ENCODE measurements around the gene NOX5. TPM values are rescaled to one million over a fixed set of nuclear protein-coding genes. Genes with fewer than 3 reads are reported as not detected.
A peak's percentile ranks its signal among the peaks of the same experiment; 100 is the strongest.

The NOX5 gene
- total and polyA plus RNA-seq, 2 donors (not counting 1 experiment from before 2014, with no cell fraction given), result 0.01 to 0.05 TPM

DNA sequence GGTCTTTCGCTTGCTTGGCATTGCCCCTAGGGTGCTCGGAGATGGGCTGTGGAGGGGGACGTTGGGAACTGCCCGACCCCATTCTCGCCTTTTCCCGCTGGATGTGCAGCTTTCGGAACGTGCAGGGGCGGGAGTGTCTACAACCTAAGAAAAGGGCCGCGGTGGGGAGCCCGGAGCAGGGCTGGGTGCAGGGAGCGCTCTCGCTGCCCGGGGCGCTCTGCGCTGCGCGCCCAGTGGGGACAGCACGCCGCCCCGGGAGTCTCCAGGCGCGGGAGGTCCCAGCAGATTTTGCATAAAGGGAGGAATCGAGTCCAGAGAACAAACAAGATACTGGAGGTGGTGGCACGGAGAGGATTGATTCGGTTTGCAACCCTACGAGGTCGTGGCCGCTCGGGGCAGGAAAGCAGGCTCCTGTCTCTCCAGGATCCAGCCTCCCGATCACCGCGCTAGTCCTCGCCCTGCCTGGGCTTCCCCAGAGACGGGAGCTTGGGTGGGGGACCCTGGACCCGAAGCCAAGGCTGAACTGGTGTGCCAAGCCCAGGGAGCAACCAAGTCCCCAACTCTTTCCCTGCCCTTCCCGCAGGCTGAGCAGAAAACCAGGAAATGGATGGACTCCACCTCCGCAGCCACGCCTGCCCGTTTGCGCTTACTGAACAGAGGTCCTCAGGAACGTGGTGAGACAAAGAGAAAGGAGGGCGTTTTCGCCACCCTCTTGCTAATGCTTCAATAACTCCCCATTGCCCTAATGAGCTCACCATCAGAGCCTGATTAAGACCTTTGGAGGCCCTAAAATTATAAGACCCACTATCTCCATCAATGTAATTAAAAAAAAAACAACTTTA is 59.7 kb downstream of the NOX5 start:
- H3K4me1 Mint-ChIP-seq, result peaks cover 4% of the 10 kb centered on the region
- no peak overlapping the region for H3K27ac ChIP-seq (ENCODE audit: low read length in 2 of 2)
- H3K4me3 ChIP-seq (ENCODE audit: control extremely low read depth in 1 of 5, extremely low read depth in 1 of 5, insufficient read depth in 1 of 5, low read depth in 2 of 5, low read length in 4 of 5), result no peak overlapping the region
- H3K4me3 Mint-ChIP-seq, result no peak overlapping the region
- H3K27me3 ChIP-seq (replicated peaks in 1 of 4; ENCODE audit: control extremely low read depth in 1 of 4, control insufficient read depth in 3 of 4, insufficient read depth in 4 of 4, low read length in 3 of 4), result peaks cover 0 to 25% (median 12%) of the 10 kb centered on the region in 4 experiments
- peaks cover 59% of the 10 kb centered on the region for H3K27me3 Mint-ChIP-seq
- H3K27ac Mint-ChIP-seq, result no peak overlapping the region
- peaks cover 0 to 4% of the 10 kb centered on the region in 2 donors for H3K4me1 ChIP-seq (ENCODE audit: control insufficient read depth in 2 of 2, insufficient read depth in 2 of 2, low read length in 2 of 2)
- 4% methylated on average over 44 of the region's 45 CpGs for WGBS (ENCODE audit: insufficient coverage)
- CTCF ChIA-PET, result no interaction called here
- no peak overlapping the region for H3K9ac ChIP-seq (ENCODE audit: low read length)
- H3K4me2 ChIP-seq (replicated peaks; ENCODE audit: low read depth, low read length, poor library complexity, severe bottlenecking), result no peak overlapping the region
- TF ChIP-seq EZH2 (IDR thresholded peaks at IDR 0.05; ENCODE audit: borderline replicate concordance, insufficient read depth, low read depth, low read length, poor library complexity, severe bottlenecking), result no peak
- TF ChIP-seq, protein P1, sequence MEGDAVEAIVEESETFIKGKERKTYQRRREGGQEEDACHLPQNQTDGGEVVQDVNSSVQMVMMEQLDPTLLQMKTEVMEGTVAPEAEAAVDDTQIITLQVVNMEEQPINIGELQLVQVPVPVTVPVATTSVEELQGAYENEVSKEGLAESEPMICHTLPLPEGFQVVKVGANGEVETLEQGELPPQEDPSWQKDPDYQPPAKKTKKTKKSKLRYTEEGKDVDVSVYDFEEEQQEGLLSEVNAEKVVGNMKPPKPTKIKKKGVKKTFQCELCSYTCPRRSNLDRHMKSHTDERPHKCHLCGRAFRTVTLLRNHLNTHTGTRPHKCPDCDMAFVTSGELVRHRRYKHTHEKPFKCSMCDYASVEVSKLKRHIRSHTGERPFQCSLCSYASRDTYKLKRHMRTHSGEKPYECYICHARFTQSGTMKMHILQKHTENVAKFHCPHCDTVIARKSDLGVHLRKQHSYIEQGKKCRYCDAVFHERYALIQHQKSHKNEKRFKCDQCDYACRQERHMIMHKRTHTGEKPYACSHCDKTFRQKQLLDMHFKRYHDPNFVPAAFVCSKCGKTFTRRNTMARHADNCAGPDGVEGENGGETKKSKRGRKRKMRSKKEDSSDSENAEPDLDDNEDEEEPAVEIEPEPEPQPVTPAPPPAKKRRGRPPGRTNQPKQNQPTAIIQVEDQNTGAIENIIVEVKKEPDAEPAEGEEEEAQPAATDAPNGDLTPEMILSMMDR (IDR thresholded peaks at IDR 0.05), result no peak
- H3K36me3 ChIP-seq (replicated peaks in 1 of 2; ENCODE audit: control extremely low read depth in 1 of 2, control insufficient read depth in 1 of 2, extremely low read depth in 1 of 2, insufficient read depth in 2 of 2, low read length in 1 of 2), result no peaks in the 10 kb centered on the region
- no peak for DNase-seq
- H2AFZ ChIP-seq (ENCODE audit: insufficient read depth, low read depth, low read length, poor library complexity, severe bottlenecking), result peak overlapping the region; percentile 16
- H3K79me2 ChIP-seq (ENCODE audit: control insufficient read depth, insufficient read depth, low read length), result no peaks in the 10 kb centered on the region
- POLR2A ChIA-PET, result no interaction called here
- H4K20me1 ChIP-seq (ENCODE audit: control insufficient read depth, insufficient read depth, low read length, poor library complexity, severe bottlenecking), result no peaks in the 10 kb centered on the region
- ATAC-seq (ENCODE audit: low read depth), result no peak
- no peaks in the 10 kb centered on the region for H3K9me3 Mint-ChIP-seq (ENCODE audit: insufficient read depth)
- intact Hi-C loops (cut with micrococcal nuclease), result no loop called here
- H3K9me3 ChIP-seq (ENCODE audit: control extremely low read depth in 1 of 3, control insufficient read depth in 2 of 3, insufficient read depth in 1 of 3, low read length in 2 of 3), result peaks cover 0 to 4% (median 1%) of the 10 kb centered on the region in 3 donors

DNA sequence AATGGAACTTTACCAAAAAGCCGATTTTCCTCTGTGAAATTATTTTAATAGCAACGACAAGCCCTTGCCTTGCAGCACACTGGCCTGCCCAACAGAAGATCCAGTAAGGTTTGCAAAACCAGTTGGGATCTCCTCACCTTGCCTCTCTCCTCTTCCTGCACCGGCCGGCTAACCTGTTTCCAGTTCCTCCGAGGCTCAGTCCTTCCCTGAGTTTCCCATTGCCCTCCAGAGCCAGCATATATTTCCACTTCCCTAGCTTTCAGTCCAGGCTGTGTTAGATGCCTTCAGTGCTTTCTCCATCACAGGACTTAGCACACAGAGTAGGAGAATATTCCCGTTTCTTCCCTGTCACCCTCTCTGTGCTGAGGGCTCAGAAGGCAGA is 60.3 kb downstream of the NOX5 start:
- Histone ChIP-seq H3K4me1 (ENCODE audit: control insufficient read depth in 2 of 2, insufficient read depth in 2 of 2, low read length in 2 of 2) (peaks cover 0 to 4% of the 10 kb centered on the region in 2 donors), H3K36me3 (replicated peaks in 1 of 2; ENCODE audit: control extremely low read depth in 1 of 2, control insufficient read depth in 1 of 2, extremely low read depth in 1 of 2, insufficient read depth in 2 of 2, low read length in 1 of 2) (no peaks in the 10 kb centered on the region), H3K9ac (ENCODE audit: low read length) (no peak overlapping the region), H3K27me3 (replicated peaks in 1 of 4; ENCODE audit: control extremely low read depth in 1 of 4, control insufficient read depth in 3 of 4, insufficient read depth in 4 of 4, low read length in 3 of 4) (peaks cover 0 to 25% (median 12%) of the 10 kb centered on the region in 4 experiments), H3K79me2 (ENCODE audit: control insufficient read depth, insufficient read depth, low read length) (no peaks in the 10 kb centered on the region), H3K9me3 (ENCODE audit: control extremely low read depth in 1 of 3, control insufficient read depth in 2 of 3, insufficient read depth in 1 of 3, low read length in 2 of 3) (peaks cover 0 to 4% (median 1%) of the 10 kb centered on the region in 3 donors), H2AFZ (ENCODE audit: insufficient read depth, low read depth, low read length, poor library complexity, severe bottlenecking) (no peak overlapping the region), H3K27ac (ENCODE audit: low read length in 2 of 2) (no peak overlapping the region), H3K4me2 (replicated peaks; ENCODE audit: low read depth, low read length, poor library complexity, severe bottlenecking) (no peak overlapping the region), H3K4me3 (ENCODE audit: control extremely low read depth in 1 of 5, extremely low read depth in 1 of 5, insufficient read depth in 1 of 5, low read depth in 2 of 5, low read length in 4 of 5) (no peak overlapping the region), H4K20me1 (ENCODE audit: control insufficient read depth, insufficient read depth, low read length, poor library complexity, severe bottlenecking) (no peaks in the 10 kb centered on the region)
- Mint-ChIP-seq H3K4me3 (no peak overlapping the region), H3K27ac (no peak overlapping the region), H3K4me1 (peaks cover 4% of the 10 kb centered on the region), H3K27me3 (peaks cover 56% of the 10 kb centered on the region), H3K9me3 (ENCODE audit: insufficient read depth) (no peaks in the 10 kb centered on the region)
- intact Hi-C loops (cut with micrococcal nuclease), result no loop called here
- TF ChIP-seq, protein P1 (IDR thresholded peaks at IDR 0.05), result no peak
- TF ChIP-seq EZH2 (IDR thresholded peaks at IDR 0.05; ENCODE audit: borderline replicate concordance, insufficient read depth, low read depth, low read length, poor library complexity, severe bottlenecking), result no peak
- ChIA-PET POLR2A (no interaction called here), CTCF (no interaction called here)
- WGBS (ENCODE audit: insufficient coverage), result 77% methylated on average over 6 of the region's 6 CpGs
- ATAC-seq (ENCODE audit: low read depth) (no peak), DNase-seq (no peak)
